Measurements from ENCODE around the gene PTPRN2. TPM values are rescaled to one million over a fixed set of nuclear protein-coding genes. Genes with fewer than 3 reads are reported as not detected.
A peak's percentile ranks its signal among the peaks of the same experiment; 100 is the strongest.

Gene PTPRN2
- total and polyA plus RNA-seq, 7 donors, result 0.47 to 0.82 (median 0.51) TPM

GRCh38 chr7:157540020-157540419, 1047.6 kb downstream of the PTPRN2 start:
- Histone ChIP-seq H3K4me1 (no peaks in the 10 kb centered on the region), H3K27ac (no peak overlapping the region), H3K27me3 (ENCODE audit: insufficient read depth in 3 of 3, low read length in 2 of 3) (peaks cover 0 to 7% (median 2%) of the 10 kb centered on the region in 3 donors), H3K36me3 (ENCODE audit: insufficient read depth in 1 of 2, low read depth in 1 of 2) (no peaks in the 10 kb centered on the region), H3K4me3 (no peak overlapping the region), H3K9me3 (no peaks in the 10 kb centered on the region)
- intact Hi-C loops (cut with DNase I), result no loop called here
- ATAC-seq, result no peak
- peak in 1 of 2 donors; percentile 10 for DNase-seq
- 83 to 87% (median 84%) methylated on average over 18 of the region's 18 CpGs for WGBS, 3 donors
- TF ChIP-seq, protein P1, sequence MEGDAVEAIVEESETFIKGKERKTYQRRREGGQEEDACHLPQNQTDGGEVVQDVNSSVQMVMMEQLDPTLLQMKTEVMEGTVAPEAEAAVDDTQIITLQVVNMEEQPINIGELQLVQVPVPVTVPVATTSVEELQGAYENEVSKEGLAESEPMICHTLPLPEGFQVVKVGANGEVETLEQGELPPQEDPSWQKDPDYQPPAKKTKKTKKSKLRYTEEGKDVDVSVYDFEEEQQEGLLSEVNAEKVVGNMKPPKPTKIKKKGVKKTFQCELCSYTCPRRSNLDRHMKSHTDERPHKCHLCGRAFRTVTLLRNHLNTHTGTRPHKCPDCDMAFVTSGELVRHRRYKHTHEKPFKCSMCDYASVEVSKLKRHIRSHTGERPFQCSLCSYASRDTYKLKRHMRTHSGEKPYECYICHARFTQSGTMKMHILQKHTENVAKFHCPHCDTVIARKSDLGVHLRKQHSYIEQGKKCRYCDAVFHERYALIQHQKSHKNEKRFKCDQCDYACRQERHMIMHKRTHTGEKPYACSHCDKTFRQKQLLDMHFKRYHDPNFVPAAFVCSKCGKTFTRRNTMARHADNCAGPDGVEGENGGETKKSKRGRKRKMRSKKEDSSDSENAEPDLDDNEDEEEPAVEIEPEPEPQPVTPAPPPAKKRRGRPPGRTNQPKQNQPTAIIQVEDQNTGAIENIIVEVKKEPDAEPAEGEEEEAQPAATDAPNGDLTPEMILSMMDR (IDR thresholded peaks at IDR 0.05), result no peak

GRCh38 chr7:157539521-157539920, 1048.1 kb downstream of the PTPRN2 start:
- DNase-seq, result peak in 1 of 2 donors; percentile 1
- no peaks in the 10 kb centered on the region for H3K4me1 ChIP-seq
- TF ChIP-seq, protein P1 (IDR thresholded peaks at IDR 0.05), result no peak
- no peak overlapping the region for H3K27ac ChIP-seq
- H3K36me3 ChIP-seq (ENCODE audit: insufficient read depth in 1 of 2, low read depth in 1 of 2), result no peaks in the 10 kb centered on the region
- intact Hi-C loops (cut with DNase I), result no loop called here
- no peak for ATAC-seq
- WGBS, 3 donors, result 84 to 88% (median 86%) methylated on average over 19 of the region's 19 CpGs
- no peak overlapping the region for H3K4me3 ChIP-seq
- H3K9me3 ChIP-seq, result no peaks in the 10 kb centered on the region
- H3K27me3 ChIP-seq (ENCODE audit: insufficient read depth in 3 of 3, low read length in 2 of 3), result peaks cover 0 to 7% (median 2%) of the 10 kb centered on the region in 3 donors

DNA sequence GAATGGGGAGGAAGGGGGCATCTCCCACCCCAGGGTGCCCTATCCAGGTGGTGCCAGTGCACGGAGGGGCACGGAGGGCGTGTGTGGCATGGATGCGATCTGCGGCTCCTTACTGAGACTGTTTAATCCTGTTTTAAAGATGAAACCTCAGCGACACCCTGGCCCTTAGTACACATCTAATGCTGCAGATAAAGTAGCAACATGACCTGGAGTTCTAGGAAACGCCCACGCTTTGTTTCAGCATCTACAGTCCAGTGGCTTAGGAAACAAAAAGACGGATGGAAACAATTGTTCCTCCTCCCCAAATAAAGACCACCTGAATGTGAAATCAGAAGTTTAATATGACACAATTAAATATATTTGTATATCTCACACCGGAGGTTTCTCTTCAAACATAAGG, 1048.9 kb downstream of the PTPRN2 start:
- TF ChIP-seq, protein P1 (IDR thresholded peaks at IDR 0.05), result no peak
- 90 to 95% (median 91%) methylated on average over 10 of the region's 10 CpGs for WGBS, 3 donors
- Histone ChIP-seq H3K27me3 (ENCODE audit: insufficient read depth in 3 of 3, low read length in 2 of 3) (peaks cover 0 to 7% (median 2%) of the 10 kb centered on the region in 3 donors), H3K36me3 (ENCODE audit: insufficient read depth in 1 of 2, low read depth in 1 of 2) (no peaks in the 10 kb centered on the region), H3K27ac (no peak overlapping the region), H3K4me1 (no peaks in the 10 kb centered on the region), H3K9me3 (no peaks in the 10 kb centered on the region), H3K4me3 (no peak overlapping the region)
- intact Hi-C loops (cut with DNase I), result no loop called here
- ATAC-seq (no peak), DNase-seq (peak in 1 of 2 donors; percentile 19)

- ATAC-seq (no peak), DNase-seq (peak in 1 of 2 donors; percentile 6)
- H3K27me3 ChIP-seq (ENCODE audit: insufficient read depth in 3 of 3, low read length in 2 of 3), result peaks cover 0 to 7% (median 2%) of the 10 kb centered on the region in 3 donors
- H3K9me3 ChIP-seq, result no peaks in the 10 kb centered on the region
- H3K36me3 ChIP-seq (ENCODE audit: insufficient read depth in 1 of 2, low read depth in 1 of 2), result no peaks in the 10 kb centered on the region
- intact Hi-C loops (cut with DNase I), result no loop called here
- WGBS, 3 donors, result 87 to 91% (median 87%) methylated on average over 11 of the region's 11 CpGs
- no peak overlapping the region for H3K27ac ChIP-seq
- TF ChIP-seq, protein P1 (IDR thresholded peaks at IDR 0.05), result no peak
- H3K4me1 ChIP-seq, result no peaks in the 10 kb centered on the region
- H3K4me3 ChIP-seq, result no peak overlapping the region
Measured at GRCh38 chr7:157538321-157538720, 1049.3 kb downstream of the PTPRN2 start.

GRCh38 chr7:157537056-157537455, 1050.6 kb downstream of the PTPRN2 start:
- ATAC-seq, result no peak
- Histone ChIP-seq H3K9me3 (peaks cover 11% of the 10 kb centered on the region), H3K27me3 (ENCODE audit: insufficient read depth in 3 of 3, low read length in 2 of 3) (peaks cover 0 to 7% (median 2%) of the 10 kb centered on the region in 3 donors), H3K36me3 (ENCODE audit: insufficient read depth in 1 of 2, low read depth in 1 of 2) (no peaks in the 10 kb centered on the region), H3K27ac (no peak overlapping the region), H3K4me3 (no peak overlapping the region), H3K4me1 (no peaks in the 10 kb centered on the region)
- WGBS, 3 donors, result 84 to 89% (median 85%) methylated on average over 5 of the region's 5 CpGs
- TF ChIP-seq, protein P1 (IDR thresholded peaks at IDR 0.05), result no peak
- peak in 1 of 2 donors; percentile 7 for DNase-seq
- intact Hi-C loops (cut with DNase I), result no loop called here

Data from psoas muscle (tissue), 8 donors.